Glomerular endothelial cell (primary cell): ENCODE measurements around the gene ATG3. TPM values are rescaled to one million over a fixed set of nuclear protein-coding genes. Genes with fewer than 3 reads are reported as not detected.
"Not testable (repeated sequence)": the region's sequence is repeated elsewhere in the genome, so short reads cannot be mapped to it uniquely, and the experiment has no call there.

Source experiments
- DNase-seq: peaks from one replicate; pipeline ENCODE4 v3.0.0-alpha.2; 2011; ENCODE audit warnings: low read depth, low spot score; ENCODE audit errors: extremely low read depth
- total RNA-seq: library from RNA; depleted of rRNA; stranded (reverse); fragments of >200 nt; gene quantifications from 2 replicates; pipeline ENCODE4 v1.2.3, GENCODE V29; 2015

The ATG3 gene
- total RNA-seq, 1 donor from 2014 or later: 44.4 TPM

DNA sequence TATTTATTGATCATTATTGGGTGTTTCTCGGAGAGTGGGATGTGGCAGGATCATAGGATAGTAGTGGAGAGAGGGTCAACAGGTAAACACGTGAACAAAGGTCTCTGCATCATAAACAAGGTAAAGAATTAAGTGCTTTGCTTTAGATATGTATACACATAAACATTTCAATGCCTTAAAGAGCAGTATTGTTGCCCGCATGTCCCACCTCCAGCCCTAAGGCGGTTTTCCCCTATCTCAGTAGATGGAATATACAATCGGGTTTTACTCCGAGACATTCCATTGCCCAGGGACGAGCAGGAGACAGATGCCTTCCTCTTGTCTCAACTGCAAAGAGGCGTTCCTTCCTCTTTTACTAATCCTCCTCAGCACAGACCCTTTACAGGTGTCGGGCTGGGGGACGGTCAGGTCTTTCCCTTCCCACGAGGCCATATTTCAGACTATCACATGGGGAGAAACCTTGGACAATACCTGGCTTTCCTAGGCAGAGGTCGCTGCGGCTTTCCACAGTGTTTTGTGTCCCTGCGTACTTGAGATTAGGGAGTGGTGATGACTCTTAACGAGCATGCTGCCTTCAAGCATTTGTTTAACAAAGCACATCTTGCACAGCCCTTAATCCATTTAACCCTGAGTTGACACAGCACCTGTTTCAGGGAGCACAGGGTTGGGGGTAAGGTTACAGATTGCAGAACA lies 2.6 kb upstream of the ATG3 start:
- not testable (repeated sequence) for DNase-seq

DNA sequence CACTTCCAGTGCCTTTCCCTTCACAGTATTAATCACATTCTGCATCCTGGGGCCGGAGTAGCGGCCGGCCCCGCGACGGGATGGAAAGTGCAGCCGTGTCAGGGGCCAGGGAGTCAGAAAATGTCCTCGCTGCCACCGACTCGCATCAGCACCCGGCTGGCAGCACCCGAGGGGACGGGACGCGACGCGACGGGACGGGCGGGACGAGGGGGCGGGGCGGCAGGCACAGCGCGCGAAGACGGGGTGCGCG lies 353 bp downstream of the ATG3 start:
- DNase-seq: no peak

DNA sequence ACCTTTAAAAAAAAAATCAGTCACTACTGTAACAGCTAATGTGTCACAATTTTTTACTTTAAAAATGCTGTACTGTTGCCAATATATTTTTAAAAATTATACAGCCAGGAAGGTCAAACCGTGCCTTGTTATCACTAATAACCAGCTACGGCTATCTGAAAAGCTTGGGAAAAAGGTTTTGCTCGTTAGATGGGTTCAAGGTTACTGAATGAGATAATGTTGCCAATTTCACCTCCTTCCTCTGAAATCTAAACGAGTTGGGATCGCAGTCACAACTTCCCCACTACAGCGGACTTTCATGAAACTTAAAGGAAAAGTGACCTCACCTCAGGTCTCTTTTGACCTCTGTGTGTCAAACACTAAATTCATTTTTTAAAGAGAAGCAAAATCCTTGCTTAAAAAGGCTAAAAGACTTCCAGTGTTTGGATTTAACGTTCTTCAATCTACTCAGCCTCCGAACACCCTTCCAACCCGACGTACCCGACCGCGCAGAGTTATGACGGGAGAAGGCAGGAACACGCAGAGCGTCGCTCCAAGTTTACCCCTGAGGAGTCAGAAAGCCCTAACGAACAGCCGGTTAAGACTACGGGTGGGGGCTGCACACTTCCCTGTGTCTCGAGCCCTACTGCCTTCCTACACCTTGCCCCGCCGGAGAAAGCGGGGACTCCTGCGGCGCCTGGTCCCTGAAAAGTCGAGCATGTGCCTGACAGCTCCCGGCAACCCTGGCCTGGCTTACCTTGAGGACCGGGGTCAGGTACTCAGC lies 860 bp downstream of the ATG3 start:
- no peak for DNase-seq

DNA sequence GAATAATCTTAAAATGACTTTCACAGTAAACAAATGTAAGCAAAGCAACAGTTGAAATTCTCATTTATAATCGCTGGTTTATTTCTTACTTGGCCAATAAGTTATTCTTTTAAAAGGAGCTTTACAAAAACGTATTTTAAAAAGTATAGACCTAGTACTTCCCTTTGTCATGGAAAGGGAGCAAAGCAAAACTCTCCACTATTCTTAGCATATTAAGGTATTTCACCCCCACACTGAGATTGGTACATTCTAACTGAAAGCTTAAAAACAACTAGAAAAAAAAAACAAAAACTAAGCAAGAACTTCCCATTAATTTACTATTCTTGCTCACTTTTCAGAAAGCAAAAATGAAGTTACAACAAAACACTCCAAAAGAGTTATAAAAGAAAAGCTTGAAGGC lies 1.5 kb downstream of the ATG3 start:
- no peak for DNase-seq

DNA sequence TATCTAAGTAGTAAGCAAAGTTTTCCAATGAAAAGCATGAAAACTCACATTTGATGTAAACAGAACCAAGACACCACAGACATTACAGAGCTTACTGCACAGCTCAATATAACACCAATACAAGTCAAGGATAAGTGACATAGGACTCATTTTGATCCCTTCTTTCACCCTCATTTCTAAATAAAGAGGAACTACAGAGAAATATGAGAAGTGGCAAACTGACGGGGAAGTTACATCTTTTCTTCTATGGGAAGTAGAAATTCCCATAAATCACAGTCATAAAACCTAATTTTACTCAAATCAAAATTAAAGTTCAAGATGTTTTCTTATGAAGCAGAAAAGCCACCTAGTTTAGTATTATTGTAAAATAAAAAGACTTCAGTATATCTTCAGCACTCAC lies 3.8 kb downstream of the ATG3 start:
- no peak for DNase-seq

DNA sequence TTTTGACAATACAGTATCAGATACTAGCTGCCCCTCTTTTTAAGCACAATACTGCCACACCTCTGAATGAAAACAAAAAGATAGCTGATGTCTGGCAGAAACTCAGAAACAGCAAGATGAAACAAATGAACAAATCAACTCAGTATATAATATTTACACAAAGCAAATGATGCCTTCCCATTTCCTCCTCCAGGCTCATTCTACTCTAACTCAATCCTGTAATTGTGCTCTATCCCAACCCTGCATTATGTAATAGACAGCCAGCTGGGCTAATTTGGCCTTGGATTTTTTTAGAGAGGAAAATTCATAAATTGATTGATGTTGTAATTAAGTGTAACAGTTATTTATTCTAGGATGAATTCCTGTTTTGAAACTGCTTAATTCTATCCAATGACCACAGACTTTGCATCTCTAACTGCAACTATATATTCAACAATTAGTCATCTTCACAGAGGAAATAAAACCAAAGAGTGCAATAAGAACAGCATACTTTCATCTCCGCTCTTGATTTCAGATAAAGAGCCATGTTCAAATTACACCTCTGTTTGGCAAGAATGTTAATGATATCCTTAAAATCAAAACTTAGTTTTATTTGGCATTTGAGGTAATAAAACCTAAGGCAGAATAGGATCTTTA lies 6.1 kb downstream of the ATG3 start:
- no peak for DNase-seq

DNA sequence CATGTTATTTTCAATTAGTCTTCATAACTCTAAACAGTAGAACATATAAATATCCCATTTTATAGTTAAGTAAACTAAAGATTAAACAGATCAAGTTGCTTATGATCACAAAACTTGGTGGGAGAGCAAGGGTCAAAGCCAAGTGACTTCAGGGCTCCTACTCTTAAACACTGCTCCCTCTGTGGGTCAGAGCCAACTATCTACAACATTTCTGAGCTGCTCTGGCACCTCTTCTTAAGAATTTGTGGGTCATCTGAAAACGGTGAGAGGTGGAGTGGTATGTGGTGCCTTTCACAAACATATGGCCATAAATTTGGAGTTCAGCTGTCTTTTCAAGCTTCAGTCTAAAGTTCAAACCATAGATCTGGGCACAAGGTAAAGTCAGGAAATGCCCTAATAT lies 10.9 kb downstream of the ATG3 start:
- DNase-seq: no peak

DNA sequence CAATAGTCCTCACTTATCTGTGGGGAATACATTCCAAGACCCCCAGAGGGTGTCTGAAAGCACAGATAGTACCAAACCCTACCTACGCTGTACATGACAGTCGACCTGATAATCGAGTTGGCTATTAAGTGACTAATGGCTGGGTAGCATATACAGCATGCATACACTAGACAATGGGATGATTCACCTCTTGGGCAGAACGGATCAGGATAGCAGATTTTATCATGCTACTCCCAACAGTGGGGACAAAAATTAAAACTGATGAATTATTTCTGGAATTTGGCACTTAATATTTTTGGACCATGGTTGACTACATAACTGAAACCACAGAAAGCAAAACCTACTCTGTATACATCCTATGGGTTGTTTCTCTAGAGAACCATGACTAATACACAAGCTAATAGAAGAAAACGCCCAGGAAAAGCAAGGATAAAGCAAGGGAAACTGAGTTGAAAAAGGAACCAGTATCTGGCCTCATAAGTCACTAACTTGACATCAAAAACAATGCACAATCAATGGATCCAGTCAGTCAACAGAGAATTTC lies 15.5 kb downstream of the ATG3 start:
- no peak for DNase-seq

DNA sequence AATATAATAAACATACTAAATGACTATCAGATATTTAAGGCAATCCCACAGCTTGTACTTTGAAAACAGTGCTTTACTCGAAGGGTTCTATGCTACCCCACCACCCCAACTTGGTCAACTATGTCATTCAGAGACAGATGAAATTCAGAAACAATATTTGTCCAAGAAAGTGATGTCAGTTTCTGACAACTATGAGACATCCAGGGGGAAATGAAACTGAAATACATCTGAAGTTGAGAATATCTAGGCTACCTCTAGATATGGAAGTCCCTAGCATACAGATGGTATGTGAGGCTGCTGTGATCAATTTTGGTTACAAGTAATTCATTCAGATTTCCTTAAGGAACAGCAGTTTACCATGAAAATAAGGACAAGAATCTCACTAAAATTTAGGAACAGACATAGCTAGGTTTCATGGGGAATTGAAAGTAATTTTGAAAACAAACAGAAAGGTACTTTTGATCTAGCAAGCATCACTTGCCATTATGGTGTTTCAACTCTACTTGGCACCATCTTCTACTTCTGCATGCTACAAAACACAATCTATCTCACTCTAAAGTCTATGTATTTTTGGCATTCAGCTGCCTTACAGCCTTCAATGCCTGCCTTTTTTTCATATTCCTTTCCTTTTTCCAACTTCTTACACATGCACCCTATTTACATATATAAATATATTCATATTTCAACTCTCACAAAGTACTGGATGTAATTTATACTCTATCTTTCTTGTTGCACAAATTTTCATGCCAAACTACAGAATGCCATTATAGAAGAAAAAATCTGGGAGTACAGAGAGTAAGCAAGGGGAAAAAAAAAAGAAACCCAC lies 21.7 kb downstream of the ATG3 start:
- no peak for DNase-seq

DNA sequence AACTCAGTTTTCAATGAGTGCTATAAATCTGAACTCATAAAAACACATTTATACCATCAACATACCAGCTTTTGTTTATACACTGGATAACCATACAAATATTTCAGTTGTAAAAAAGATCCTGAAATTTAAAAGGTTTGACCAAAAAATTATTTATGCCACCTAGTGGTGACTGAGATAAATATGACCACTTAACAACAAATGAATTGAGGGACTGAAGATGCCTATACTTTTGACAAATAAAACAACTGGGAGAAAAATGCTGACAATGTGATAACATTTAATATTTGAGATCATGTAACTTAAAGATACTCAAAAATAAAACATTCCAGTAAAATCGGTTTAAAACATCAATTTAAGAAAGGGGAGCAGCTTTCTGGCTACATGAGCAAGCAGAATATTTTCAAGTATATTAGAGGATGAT lies 30.4 kb downstream of the ATG3 start:
- no peak for DNase-seq

DNA sequence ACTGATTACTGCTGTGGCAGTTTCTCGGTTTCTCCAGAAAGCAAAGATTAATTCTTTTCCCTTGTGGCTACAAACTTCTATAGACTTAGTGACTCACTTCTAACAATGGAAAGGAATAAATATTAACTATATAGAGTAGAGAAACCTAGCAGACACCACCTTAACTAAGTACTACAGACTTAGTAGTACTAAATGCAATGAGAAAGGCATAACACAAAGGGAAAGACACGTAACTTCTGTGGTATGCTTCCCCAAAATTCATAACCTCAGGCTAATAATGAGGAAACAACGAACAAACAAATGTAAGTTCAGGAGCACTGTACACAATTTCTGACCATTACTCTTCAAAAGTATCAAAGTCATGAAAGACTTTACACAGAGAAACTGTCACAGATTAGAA lies 31.2 kb downstream of the ATG3 start:
- no peak for DNase-seq

DNA sequence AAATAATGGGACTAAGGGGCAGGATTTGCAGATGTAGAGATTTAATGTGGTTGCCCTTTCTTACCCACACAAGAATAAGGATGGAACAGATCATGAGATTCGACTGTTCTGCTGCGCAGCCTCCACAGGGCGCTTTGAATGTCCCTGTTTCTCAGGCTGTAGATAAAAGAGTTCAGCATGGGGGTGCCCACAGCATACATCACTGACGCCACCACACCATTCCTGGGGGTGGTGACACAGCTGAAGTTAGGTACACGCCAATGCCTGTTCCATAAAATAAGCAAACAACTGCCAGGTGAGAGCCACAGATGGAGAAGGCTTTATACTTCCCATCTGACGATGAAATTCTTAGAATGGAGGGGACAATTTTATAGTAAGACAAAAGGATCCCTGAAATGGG lies 37.6 kb downstream of the ATG3 start:
- DNase-seq: not testable (repeated sequence)

DNA sequence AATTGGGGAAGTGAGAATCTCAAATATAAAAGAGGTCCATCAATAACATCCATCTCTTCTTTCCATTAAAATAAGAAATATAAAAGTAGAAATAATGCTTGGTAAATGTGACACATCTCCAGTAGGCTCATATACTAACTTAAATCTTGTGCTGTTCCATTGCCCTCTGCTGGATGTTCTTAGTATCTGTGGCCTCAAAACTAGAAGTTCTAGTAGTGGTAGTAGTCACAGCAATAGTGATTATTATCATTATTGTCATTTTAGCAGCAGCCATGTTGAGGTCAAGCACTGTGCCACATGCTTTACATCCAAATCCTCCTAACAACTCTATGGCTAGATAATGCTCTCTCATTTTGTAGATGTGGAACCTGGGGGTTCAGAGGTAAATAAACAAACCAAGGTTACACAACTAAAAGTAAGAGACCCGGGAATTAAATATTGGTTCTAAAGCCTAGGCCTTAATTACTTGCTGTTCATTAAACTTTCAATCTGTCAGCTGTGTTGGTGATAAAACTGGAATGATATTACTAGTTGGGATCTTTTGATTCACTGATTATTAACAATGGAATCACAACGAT lies 42.2 kb downstream of the ATG3 start:
- peak; percentile 60 for DNase-seq

DNA sequence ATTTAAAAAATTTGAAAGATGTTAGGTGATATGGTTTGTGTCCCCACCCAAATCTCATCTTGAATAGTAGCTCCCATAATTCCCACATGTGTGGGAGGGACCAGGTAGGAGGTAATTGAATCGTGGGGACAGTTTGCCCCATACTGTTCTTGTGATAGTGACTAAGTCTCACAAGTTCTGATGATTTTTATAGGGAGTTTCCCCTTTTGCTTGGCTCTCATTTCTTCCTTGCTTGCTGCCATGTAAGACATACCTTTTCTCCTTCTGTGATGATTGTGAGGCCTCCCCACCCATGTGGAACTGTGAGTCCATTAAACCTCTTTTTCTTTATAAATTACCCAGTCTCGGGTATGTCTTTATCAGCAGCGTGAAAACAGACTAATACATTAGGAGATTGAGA lies 42.8 kb downstream of the ATG3 start:
- not testable (repeated sequence) for DNase-seq

DNA sequence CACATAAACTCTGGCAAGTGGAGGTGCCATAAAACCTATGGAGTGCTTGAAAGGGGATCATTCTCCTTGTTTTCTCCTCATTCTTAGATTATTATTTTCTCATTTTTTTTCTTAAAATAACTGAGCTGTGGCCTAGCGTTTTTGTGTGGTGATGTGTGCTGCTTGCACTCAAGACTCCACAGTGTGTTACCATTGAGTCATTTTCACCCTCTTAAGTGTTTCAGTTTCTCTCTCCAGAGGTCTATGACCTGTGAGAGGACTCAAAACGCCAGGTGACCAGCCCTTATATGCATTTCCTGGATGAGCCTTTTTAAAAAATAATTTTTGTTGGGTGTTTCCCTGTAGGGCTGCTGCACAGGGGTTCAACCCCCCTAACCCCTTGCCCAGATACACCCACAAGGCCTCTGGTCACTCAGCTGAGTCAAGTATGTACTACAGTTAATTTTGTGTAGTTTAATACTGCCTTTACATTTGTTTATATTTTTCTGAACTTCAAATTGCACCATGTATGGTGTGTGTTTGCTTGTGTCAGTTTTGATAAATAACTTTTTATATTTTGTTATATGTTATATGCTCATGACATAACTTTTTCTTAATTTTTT lies 47.1 kb downstream of the ATG3 start:
- no peak for DNase-seq

DNA sequence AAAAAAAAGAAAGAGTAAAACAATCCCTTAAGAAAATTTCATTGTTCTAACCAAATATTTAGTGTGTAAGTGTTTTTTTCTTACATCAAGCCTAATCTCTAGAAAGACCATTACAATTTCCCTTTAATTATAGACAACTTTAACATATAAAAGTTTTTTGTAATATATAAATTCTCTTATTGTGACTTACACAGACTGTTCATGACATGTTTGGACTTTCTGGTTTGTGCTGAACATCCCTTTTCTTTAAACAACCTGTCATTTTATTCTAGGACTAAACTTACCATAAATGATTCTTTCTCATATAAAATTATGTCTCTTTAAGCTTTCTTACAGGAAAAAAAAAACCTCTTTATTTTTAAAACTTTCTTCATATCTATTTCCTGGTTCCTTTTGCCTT lies 49.4 kb downstream of the ATG3 start:
- DNase-seq: no peak

DNA sequence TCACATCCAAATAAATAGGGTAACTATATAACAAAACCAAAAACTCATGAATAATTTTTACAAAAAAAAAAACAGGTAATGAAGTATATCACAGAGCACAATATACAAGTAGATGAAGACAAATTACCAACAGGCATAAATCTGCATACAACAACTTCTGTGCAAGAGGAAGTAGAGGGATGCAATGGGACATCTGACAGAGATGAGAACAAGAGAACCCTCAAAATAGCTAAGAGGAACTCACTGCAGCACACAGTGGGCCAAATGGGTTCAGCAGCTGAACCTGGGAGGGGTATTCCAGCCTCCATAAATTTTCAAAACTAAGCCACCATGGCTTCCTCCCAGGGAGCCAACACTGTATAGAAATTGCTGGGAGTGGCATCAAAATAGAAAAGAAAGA lies 52.9 kb downstream of the ATG3 start:
- no peak for DNase-seq

DNA sequence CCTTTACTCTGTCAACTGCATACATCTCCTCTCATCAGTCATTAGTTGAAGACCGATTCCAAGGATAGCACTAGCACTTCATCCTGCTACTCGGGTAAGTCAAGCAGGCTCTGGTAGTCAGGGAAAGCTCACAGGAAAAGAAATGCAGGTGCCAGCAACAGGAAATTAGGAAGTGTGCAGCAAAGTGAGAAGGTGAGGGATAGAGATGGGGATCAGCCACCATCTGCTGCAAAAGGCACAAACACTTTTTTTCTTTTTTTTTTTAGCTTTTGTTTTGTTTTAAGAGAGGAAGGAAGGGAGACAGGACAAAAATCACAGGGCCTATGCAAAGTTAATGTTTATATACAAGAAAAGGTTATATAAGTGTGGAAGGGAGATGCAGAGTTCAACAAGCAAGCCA lies 53.5 kb downstream of the ATG3 start:
- DNase-seq: no peak

DNA sequence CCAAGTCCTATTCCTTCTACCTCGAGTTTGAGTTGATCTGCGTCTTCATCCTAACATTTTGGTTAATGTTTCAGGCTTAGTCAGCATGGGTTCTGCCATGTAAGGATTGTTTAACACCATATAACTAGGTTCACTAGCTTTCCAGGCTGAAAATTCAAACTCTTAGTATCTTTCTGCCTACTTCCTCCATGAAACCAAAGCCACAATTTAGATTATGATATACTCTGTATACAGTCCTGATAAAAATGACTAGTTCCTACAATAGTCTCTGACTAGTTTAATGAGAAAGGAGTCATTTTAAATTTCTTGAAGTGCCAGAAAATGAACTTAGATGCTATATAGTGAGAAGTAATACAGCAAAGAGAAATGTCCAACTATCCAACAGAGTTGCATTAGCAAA lies 55.9 kb downstream of the ATG3 start:
- no peak for DNase-seq

DNA sequence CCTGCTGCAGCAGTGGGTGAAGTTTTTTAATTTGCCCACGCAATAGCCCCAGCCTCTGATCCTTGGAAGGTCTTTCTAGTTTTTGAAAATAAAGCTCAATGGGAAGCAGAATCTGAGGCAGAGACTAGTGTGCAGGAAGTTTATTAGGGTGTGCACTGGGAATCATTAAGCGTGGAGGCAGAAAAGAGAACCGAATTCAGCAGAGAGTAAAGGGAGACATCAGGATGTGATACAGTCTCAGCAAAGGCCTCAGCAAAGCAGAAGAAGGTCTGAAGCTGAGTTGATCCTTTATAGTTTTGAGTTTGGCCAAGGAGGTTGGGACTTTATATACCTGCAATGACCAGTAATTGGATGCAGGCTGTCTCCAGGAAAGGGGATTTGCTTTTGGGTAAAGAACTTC lies 57.6 kb downstream of the ATG3 start:
- DNase-seq: no peak
